Hepatocyte (in vitro differentiated cells): ENCODE measurements around the gene AQP12B.

Source experiments
- CTCF ChIP-seq: fragments of 200-600 bp; sonication (generic); IDR thresholded peaks from 2 replicates; pipeline ENCODE4 v1.5.1; 2016; ENCODE audit warnings: antibody characterized with exemption, mild to moderate bottlenecking; ENCODE audit not compliant: poor library complexity
- EZH2 ChIP-seq: fragments of 200-600 bp; sonication (generic); IDR thresholded peaks from 2 replicates; pipeline ENCODE4 v1.6.1; 2016; ENCODE audit warnings: antibody characterized with exemption, mild to moderate bottlenecking, borderline replicate concordance
- EZH2phosphoT487 ChIP-seq: fragments of 200-600 bp; sonication (generic); IDR thresholded peaks from one replicate; pipeline ENCODE4 v1.6.1; 2018; ENCODE audit warnings: antibody characterized with exemption, mild to moderate bottlenecking, low read depth, moderate library complexity; ENCODE audit not compliant: unreplicated experiment, severe bottlenecking

GRCh38 chr2:240713071-240713927, 30.6 kb upstream of the AQP12B start:
- TF ChIP-seq CTCF (no peak), EZH2phosphoT487 (no peak), EZH2 (no peak)
